NCI-H2029 (cell line): ENCODE data around the gene ABCB10.
"Not testable (repeated sequence)": the region's sequence is repeated elsewhere in the genome, so short reads cannot be mapped to it uniquely, and the experiment has no call there.

Experiments used
- DNase-seq: peaks from one replicate; lab custom pipeline; 2025; lab: John Stamatoyannopoulos, UW

Gene ABCB10

DNA sequence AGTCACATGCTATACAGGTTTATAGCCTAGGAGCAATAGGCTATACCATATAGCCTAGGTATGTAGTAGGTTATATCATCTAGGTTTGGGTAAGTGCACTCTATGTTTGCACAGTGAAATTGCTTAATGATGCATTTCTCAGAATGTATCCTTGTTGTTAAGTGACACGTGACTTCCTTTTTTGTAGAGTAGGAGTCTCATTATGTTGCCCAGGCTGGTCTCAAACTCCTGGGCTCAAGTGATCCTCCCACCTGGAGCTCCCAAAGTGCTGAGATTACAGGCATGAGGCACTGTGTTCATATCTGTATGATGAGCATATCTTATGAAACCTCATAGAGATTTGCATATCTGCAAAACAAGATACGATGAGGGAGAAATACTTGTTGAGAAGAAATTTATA lies 13.8 kb upstream of the ABCB10 start:
- peak; percentile 50 for DNase-seq

DNA sequence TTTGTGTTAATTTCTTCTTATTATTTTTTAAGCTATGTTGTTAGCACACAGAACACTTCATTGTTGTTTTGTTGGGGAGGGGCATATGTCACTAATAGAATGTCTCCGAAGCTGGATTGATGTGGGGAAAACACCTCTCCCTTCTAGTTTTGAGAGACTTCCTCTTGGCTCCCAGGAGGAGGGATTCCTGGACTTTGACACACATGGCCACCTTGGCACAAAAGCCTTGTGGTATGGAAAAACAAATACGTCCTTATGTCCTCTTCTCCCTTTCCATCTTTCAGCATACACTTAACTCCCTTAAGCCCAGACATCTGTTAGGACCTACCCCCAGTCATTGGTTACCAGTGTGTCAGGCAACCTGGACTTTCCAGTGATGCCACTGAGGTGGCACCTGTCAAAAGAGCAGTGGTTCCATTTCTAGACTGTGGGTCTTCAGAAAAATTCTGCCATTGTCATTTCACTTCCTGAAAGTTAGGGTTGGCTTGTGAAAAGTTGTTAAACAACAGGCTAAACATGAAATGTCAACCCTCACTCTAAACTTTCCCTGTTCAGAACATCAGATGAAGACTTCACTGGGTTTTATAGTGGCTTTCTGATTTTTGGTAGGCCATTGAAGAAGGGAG lies 12.5 kb upstream of the ABCB10 start:
- DNase-seq = peak; percentile 73

DNA sequence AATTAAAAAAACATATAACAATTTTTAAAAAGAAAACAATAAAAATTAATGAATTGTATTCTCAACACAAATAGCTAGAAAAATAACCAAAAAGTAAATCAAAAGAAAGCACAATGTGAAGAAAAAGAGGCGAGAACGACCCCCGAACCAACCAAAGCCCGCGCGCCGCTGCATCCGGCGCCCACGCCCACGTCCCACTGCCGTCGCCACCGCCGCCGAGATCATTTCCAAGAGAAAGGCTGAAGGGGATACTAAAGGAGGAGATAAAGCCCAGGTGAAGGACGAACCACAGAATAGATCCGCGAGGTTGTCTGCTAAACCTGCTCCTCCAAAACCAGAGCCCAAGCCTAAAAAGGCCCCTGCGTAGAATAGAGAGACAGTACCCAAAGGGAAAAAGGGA lies 11.8 kb upstream of the ABCB10 start:
- DNase-seq = no peak

DNA sequence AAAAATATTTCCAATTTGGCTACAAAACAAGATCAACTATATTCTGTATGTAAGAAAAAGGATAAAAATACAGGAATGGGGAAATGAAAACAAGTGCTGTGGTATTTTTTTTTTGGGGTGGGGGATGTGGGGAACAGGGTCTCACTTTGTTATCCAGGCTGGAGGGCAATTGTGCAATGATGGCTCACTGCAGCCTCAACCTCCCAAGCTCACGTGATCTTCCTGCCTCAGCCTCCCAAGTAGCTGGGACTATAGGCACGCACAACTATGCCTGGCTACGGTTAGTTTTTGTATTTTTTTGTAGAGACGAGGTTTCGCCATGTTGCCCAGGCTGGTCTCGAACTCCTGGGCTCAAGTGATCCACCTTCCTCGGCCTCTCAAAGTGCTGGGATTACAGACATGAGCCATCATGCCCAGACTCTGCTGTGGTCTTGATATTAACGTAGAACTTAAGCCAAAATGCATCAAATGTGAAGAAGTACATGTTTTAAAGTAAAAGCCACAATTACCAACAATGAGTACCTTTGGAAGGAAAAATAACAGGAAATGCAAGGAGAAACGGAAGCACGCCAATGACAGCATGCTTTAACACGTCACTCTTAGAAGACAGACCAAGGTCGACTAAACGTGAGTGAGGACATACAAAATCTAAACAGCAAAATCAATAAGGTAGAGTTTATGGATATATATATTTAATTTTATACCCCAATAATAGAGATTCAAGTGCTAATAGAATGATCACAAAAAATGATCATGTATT lies 8.8 kb upstream of the ABCB10 start:
- DNase-seq = no peak

- DNase-seq = peak; percentile 43
These were observed 5.2 kb upstream of the ABCB10 start for GRCh38 chr1:229563701-229564100.

- DNase-seq = peak; percentile 65
These were observed 4.7 kb upstream of the ABCB10 start for GRCh38 chr1:229563241-229563640.

GRCh38 chr1:229562686-229563085 lies 4.2 kb upstream of the ABCB10 start:
- no peak for DNase-seq

DNA sequence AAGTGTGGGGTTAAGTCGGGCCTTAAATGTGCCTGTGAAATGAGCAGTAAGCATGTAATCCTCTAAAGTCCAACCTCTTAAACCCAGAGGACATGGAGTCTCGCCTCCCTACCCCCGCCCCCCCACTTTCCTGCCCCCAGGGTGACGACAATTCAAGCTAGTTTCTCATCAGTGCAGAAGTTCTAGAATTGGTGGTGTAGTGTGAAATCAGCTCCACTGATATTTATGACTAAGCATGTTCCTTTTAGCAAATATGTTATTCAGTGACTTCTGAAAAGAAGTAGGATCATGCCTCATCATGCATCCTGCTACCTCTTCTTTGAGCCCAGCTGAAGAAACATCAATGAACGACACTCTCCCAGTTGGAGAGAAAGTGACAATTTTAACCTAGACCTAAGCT lies 2.6 kb upstream of the ABCB10 start:
- no peak for DNase-seq

DNA sequence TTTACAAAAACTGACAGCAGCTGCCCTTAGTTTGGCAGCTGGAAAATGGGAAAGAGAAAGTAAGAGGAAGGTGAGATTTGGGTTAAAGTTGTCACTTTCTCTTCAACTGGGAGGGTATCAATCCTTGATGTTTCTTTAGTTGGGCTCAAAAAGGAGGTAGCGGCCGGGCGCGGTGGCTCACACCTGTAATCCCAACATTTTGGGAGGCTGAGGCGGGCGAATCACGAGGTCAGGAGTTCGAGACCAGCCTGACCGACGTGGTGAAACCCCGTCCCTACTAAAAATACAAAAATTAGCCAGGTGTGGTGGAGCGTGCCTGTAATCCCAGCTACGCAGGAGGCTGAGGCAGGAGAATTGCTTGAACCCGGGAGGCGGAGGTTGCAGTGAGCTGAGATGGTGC lies 1.6 kb upstream of the ABCB10 start:
- not testable (repeated sequence) for DNase-seq

- DNase-seq = not testable (repeated sequence)
These were observed 862 bp upstream of the ABCB10 start for GRCh38 chr1:229559336-229559801.

- no peak for DNase-seq
These were observed 543 bp downstream of the ABCB10 start for GRCh38 chr1:229557913-229558414.

DNA sequence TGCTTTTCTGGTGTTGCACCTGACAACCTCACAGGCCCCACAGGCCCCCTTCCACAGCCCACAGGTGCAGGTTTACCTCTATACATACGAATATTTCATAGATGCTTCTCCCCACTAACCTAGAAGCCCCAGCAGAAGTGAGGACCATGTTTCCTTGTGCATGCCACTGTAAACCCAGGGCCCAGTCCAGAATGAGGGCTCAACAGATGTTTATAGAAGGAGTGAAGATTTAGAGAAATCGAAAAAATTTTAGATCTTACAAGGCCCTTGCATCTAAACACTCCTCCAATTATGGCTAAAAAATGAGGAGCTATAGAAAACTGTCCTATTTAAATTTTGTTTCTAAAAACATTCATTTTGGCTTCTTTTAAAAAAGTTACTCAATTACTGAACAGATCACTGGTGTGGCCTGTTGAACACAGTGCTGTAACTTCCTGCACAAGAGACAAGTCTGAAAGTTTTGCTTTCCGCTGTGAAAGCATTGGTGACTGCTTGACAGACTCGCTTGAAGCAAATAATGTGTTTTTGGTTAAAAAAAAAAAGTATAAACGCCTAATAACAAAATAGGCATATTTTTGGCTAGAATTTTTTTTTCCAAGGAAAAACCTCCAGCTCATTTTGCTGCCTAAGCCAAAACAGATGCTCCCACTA lies 1.2 kb downstream of the ABCB10 start:
- DNase-seq = no peak

GRCh38 chr1:229554886-229555621 lies 3.5 kb downstream of the ABCB10 start:
- no peak for DNase-seq

DNA sequence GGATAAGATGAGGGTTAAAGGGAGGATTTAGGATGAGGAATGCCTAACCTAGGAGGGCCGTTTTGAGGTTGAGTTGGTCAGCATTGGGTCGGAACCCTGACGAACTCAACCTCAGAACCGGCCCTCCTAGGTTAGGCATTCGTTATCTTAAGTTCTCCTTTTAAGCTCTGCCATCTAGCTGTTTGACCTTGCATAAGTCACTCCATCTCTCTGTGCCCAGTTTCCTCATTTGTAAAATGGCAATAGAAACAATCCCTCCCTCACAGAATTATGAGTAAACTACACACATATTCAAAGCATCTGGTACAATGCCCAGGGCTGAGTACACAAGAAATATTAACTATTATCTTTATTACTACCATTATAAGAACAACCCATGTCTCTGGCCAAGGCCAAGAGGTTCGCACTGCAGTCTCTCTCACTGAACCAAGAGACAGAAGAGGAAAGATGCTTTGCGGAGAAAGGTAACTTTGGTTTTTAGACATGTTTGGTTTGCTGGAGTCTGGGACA lies 4.8 kb downstream of the ABCB10 start:
- no peak for DNase-seq

- no peak for DNase-seq
These were observed 5.8 kb downstream of the ABCB10 start for GRCh38 chr1:229552732-229553131.

DNA sequence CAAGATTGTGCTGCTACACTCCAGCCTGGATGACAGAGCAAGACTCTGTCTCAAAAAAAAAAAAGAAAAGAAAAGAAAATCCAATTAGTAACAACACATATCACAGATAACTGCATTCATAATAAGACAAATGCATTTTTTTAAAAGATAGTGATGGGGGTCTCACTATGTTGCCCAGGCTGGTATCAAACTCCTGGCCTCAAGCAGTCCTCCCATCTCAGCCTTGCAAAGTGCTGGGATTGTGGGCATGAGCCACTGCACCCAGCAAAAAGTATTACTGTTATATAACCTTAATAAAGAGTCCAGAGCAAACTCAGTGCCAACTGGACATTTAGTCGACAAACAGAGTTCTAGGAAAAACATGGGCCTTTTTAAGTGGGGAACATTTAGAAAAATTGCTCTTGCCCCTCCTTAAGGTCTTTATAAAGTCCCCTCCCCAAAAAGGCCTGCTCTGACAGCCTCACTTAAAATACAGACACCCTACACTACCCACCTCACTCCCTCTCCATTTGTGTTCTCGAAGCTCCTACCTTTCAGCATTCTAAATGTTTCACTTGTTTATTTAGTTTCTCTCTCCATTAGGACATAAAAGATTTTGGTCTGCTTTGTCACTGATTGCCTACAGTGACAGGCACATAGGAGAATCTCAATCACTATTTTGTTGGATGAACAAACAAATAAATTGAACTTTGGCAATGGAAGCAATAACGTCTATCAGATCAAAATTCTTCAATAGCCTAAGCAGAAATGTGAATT lies 7.5 kb downstream of the ABCB10 start:
- no peak for DNase-seq

GRCh38 chr1:229547542-229547941 lies 11.0 kb downstream of the ABCB10 start:
- no peak for DNase-seq

DNA sequence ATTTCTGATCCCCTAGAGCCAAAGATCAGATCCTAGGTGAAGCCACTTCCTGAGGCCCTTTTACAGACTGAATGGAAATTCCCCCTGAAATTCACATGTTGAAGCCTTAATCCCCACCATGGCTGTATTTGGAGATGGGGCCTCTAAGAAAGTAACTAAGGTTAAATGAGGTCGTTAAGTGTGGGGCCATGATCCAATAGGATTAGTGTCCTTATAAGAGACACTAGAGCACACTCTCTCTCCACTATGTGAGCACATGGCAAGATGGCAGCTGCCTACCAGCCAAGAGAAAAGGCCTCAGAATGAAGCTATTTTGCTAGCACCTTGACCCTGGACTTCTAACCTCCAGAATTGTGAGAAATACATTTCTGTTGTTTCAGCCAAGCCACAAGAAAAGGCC lies 13.9 kb downstream of the ABCB10 start:
- DNase-seq = no peak

- DNase-seq = no peak
These were observed 18.5 kb downstream of the ABCB10 start for GRCh38 chr1:229539863-229540506.

DNA sequence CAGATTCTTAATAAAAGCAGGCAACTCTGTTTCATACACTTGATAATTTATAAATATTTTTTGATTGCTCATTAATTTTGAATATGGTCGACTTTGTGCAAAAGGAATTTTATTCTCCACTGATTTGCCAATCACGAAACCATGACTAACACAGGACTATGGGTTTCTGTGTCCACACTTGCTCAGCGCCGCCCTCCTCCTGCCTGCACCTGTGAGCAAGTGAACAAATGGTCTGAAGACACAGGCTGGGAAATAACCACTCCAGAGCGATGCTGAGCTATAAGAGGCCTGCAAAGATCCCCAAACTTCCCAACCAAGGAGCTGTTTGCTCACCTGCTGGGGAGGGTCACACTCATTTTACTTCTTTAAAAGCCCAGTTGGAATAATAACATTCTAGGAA lies 19.6 kb downstream of the ABCB10 start:
- DNase-seq = no peak

DNA sequence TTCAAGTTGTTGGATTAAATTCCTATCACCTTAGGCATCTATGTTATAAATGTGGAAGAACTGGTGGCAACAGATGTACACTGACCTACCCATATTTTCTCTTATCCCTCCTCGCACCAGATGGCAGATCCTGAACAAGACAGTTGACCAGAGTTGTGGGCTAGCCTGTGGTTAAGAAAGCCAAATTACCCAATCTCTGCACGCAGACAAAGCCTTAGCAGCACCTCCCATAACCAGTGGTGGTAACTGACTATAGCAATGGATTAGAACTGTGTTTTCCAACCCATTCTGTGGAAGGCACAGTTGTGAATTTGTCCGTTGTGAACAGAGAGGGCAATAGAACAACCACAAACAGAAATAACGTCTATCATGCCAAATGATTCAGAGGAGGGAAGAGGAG lies 20.6 kb downstream of the ABCB10 start:
- no peak for DNase-seq
